Body of pancreas (tissue), 4 donors: Measurements from ENCODE around the gene GPHB5.

Source experiments
- CTCF ChIP-seq, 7 experiments: fragments of 450-650 bp in 4 of 7; fragments of 200-600 bp in 3 of 7; sonication (generic) in 3 of 7; IDR thresholded peaks; one replicate each; pipeline ENCODE4 v1.5.1; 2016 to 2019; ENCODE audit warnings: antibody characterized with exemption in 7 of 7
- POLR2A ChIP-seq, 3 donors: fragments of 450-650 bp; IDR thresholded peaks; one replicate each; pipeline ENCODE4 v1.6.1; 2016; ENCODE audit warnings: antibody characterized with exemption in 3 of 3, mild to moderate bottlenecking in 2 of 3

- TF ChIP-seq POLR2A (IDR thresholded peaks at IDR 0.05) = no peak
- TF ChIP-seq CTCF (IDR thresholded peaks at IDR 0.05) = no peak
Observed at GRCh38 chr14:63342371-63342770, 23.6 kb upstream of the GPHB5 start.
